Amniotic stem cell (primary cell): ENCODE results near the gene PPP2R2C.

Source experiments
- DNase-seq: peaks from one replicate; lab custom pipeline; 2025; lab: John Stamatoyannopoulos, UW

The PPP2R2C gene

GRCh38 chr4:6396696-6397236 lies 75.6 kb downstream of the PPP2R2C start:
- DNase-seq = no peak

- no peak for DNase-seq
Observed at GRCh38 chr4:6395466-6396228, 76.8 kb downstream of the PPP2R2C start.

- no peak for DNase-seq
Observed at GRCh38 chr4:6394671-6395081, 77.7 kb downstream of the PPP2R2C start.

- no peak for DNase-seq
Observed at GRCh38 chr4:6393544-6394475, 78.6 kb downstream of the PPP2R2C start.

- no peak for DNase-seq
Observed at GRCh38 chr4:6393066-6393465, 79.3 kb downstream of the PPP2R2C start.

GRCh38 chr4:6392407-6392806 lies 80.0 kb downstream of the PPP2R2C start:
- DNase-seq = no peak

- no peak for DNase-seq
Observed at GRCh38 chr4:6391852-6392188, 80.6 kb downstream of the PPP2R2C start.

- no peak for DNase-seq
Observed at GRCh38 chr4:6391186-6391851, 81.1 kb downstream of the PPP2R2C start.

GRCh38 chr4:6390356-6390755 lies 82.1 kb downstream of the PPP2R2C start:
- DNase-seq = no peak

GRCh38 chr4:6389142-6389825 lies 83.1 kb downstream of the PPP2R2C start:
- no peak for DNase-seq

GRCh38 chr4:6388713-6389112 lies 83.7 kb downstream of the PPP2R2C start:
- DNase-seq = no peak

GRCh38 chr4:6387946-6388345 lies 84.5 kb downstream of the PPP2R2C start:
- no peak for DNase-seq

- no peak for DNase-seq
Observed at GRCh38 chr4:6386091-6386490, 86.3 kb downstream of the PPP2R2C start.

- no peak for DNase-seq
Observed at GRCh38 chr4:6385288-6385687, 87.1 kb downstream of the PPP2R2C start.

- DNase-seq = no peak
Observed at GRCh38 chr4:6384541-6384940, 87.9 kb downstream of the PPP2R2C start.

GRCh38 chr4:6383929-6384328 lies 88.5 kb downstream of the PPP2R2C start:
- no peak for DNase-seq

- DNase-seq = no peak
Observed at GRCh38 chr4:6383009-6383404, 89.4 kb downstream of the PPP2R2C start.

GRCh38 chr4:6381571-6382123 lies 90.8 kb downstream of the PPP2R2C start:
- DNase-seq = no peak

- DNase-seq = no peak
Observed at GRCh38 chr4:6380746-6381410, 91.5 kb downstream of the PPP2R2C start.

GRCh38 chr4:6379767-6380745 lies 92.4 kb downstream of the PPP2R2C start:
- DNase-seq = no peak
